Measurements from ENCODE around the gene TBC1D14. TPM values are rescaled to one million over a fixed set of nuclear protein-coding genes. Genes with fewer than 3 reads are reported as not detected.

The TBC1D14 gene
- total RNA-seq, 3 donors from 2014 or later (not counting 1 experiment from before 2014, with no cell fraction given): 36.0 to 54.7 (median 53.2) TPM

DNA sequence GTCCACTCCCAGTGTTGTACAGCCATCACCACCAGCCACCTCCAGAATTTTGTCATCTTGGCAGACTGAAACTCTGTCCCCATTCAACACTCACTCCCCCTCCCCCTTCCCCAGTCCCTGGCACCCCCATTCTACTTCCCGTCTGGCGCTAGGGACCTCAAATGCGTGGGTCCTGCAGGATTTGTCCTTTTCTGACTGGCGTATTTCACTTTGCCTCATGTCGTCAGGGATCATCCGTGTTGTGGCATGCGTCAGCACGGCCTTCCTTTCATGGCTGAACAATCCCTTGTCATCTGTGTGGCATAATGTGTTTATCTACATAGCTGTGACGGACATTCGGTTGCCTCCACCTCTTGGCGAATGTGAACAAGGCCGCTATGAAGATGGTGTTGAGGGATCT lies 139.0 kb downstream of the TBC1D14 start:
- Mint-ChIP-seq H3K4me1 (peaks cover 39 to 68% of the 10 kb centered on the region in 2 donors), H3K27me3 (ENCODE audit: low read depth in 2 of 2) (no peaks in the 10 kb centered on the region), H3K36me3 (no peaks in the 10 kb centered on the region), H3K4me3 (no peak overlapping the region), H3K9me3 (no peaks in the 10 kb centered on the region), H3K27ac (no peak overlapping the region)
- Histone ChIP-seq H3K9me3 (ENCODE audit: control insufficient read depth, insufficient read depth, low read length) (no peaks in the 10 kb centered on the region), H3K27ac (ENCODE audit: low read length) (no peak overlapping the region), H3K4me1 (ENCODE audit: control insufficient read depth, insufficient read depth, low read length) (peaks cover 57% of the 10 kb centered on the region), H3K27me3 (ENCODE audit: control insufficient read depth, insufficient read depth, low read length) (no peaks in the 10 kb centered on the region), H3K4me3 (ENCODE audit: low read length) (no peak overlapping the region), H3K36me3 (ENCODE audit: control insufficient read depth, insufficient read depth, low read length) (peaks cover 7% of the 10 kb centered on the region)
- no peak for TF ChIP-seq CTCF (IDR thresholded peaks at IDR 0.05)
- DNase-seq: no peak
- intact Hi-C loops (cut with micrococcal nuclease): no loop called here
- WGBS (ENCODE audit: insufficient coverage): 97% methylated on average over 12 of the region's 12 CpGs
- no peak for ATAC-seq

DNA sequence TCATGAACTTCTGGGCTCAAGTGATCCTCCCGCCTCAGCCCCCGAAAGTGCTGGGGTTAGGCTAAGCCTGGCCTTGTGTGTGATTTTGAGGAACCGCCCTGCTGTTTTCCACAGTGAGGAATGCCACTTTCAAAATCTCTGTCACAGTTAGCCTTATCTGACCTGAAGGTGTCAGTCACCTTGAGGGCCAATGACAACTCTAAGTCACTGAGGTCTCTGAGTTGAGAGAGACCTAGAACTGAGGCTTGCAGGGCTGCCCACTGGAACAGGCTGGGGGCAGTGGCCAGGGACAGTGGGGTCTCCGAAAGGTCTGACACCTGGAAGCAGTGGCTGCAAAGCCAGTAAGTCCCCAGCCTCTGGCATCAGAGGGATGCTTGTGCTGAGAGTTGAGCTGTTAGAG lies 139.7 kb downstream of the TBC1D14 start:
- Mint-ChIP-seq H3K4me1 (peaks cover 44 to 68% of the 10 kb centered on the region in 2 donors), H3K36me3 (peaks cover 4% of the 10 kb centered on the region), H3K4me3 (no peak overlapping the region), H3K27ac (no peak overlapping the region), H3K9me3 (no peaks in the 10 kb centered on the region), H3K27me3 (ENCODE audit: low read depth in 2 of 2) (no peaks in the 10 kb centered on the region)
- DNase-seq: no peak
- H3K27ac ChIP-seq (ENCODE audit: low read length): no peak overlapping the region
- TF ChIP-seq CTCF (IDR thresholded peaks at IDR 0.05): no peak
- no peaks in the 10 kb centered on the region for H3K27me3 ChIP-seq (ENCODE audit: control insufficient read depth, insufficient read depth, low read length)
- intact Hi-C loops (cut with micrococcal nuclease): no loop called here
- WGBS (ENCODE audit: insufficient coverage): 97% methylated on average over 4 of the region's 4 CpGs
- H3K4me3 ChIP-seq (ENCODE audit: low read length): no peak overlapping the region
- ATAC-seq: no peak
- peaks cover 12% of the 10 kb centered on the region for H3K36me3 ChIP-seq (ENCODE audit: control insufficient read depth, insufficient read depth, low read length)
- H3K4me1 ChIP-seq (ENCODE audit: control insufficient read depth, insufficient read depth, low read length): peaks cover 51% of the 10 kb centered on the region
- H3K9me3 ChIP-seq (ENCODE audit: control insufficient read depth, insufficient read depth, low read length): no peaks in the 10 kb centered on the region

GRCh38 chr4:7049739-7050138 lies 140.1 kb downstream of the TBC1D14 start:
- Mint-ChIP-seq H3K4me3 (no peak overlapping the region), H3K36me3 (peaks cover 7% of the 10 kb centered on the region), H3K9me3 (no peaks in the 10 kb centered on the region), H3K27me3 (ENCODE audit: low read depth in 2 of 2) (no peaks in the 10 kb centered on the region), H3K27ac (no peak overlapping the region), H3K4me1 (peaks cover 41 to 66% of the 10 kb centered on the region in 2 donors)
- Histone ChIP-seq H3K27me3 (ENCODE audit: control insufficient read depth, insufficient read depth, low read length) (no peaks in the 10 kb centered on the region), H3K36me3 (ENCODE audit: control insufficient read depth, insufficient read depth, low read length) (peaks cover 16% of the 10 kb centered on the region), H3K9me3 (ENCODE audit: control insufficient read depth, insufficient read depth, low read length) (no peaks in the 10 kb centered on the region), H3K27ac (ENCODE audit: low read length) (no peak overlapping the region), H3K4me1 (ENCODE audit: control insufficient read depth, insufficient read depth, low read length) (peaks cover 47% of the 10 kb centered on the region), H3K4me3 (ENCODE audit: low read length) (no peak overlapping the region)
- 95% methylated on average over 11 of the region's 11 CpGs for WGBS (ENCODE audit: insufficient coverage)
- DNase-seq: no peak
- TF ChIP-seq CTCF (IDR thresholded peaks at IDR 0.05): no peak
- intact Hi-C loops (cut with micrococcal nuclease): no loop called here
- ATAC-seq: no peak

DNA sequence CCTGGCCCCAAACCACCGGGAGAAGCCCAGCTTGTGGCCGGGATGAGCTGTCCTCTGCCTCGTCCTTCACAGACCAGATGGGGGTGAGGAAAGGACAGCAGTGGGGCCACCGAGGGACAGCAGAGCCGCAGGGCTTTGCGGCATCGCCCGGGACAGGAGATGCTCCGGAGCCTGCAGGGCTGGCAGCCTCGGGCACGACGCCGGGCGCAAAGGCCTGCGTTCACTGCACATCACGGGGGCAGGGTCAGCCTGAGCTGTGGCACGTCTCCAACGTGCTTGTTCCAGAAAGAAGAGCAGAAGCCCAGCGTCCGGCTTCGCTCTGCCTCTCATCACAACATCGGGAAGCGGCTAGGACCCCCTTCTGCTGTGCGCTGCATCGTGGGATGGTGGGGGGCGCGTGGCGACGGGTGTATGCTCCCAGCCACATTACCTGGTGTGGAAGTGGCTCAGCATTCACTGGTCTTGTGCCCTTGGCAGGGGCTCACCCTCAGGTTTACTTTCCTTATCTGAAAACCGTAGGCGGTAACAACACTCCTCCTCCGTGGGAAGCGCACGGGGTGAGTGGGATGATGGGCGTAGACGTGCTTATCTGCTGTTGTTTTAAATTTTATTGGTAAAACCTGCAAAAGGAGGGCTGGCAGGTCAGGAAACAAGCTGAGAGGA lies 141.0 kb downstream of the TBC1D14 start:
- H3K36me3 ChIP-seq (ENCODE audit: control insufficient read depth, insufficient read depth, low read length): peaks cover 24% of the 10 kb centered on the region
- H3K27ac ChIP-seq (ENCODE audit: low read length): no peak overlapping the region
- H3K9me3 ChIP-seq (ENCODE audit: control insufficient read depth, insufficient read depth, low read length): no peaks in the 10 kb centered on the region
- Mint-ChIP-seq H3K27ac (no peak overlapping the region), H3K4me3 (no peak overlapping the region), H3K4me1 (peaks cover 33 to 57% of the 10 kb centered on the region in 2 donors), H3K27me3 (ENCODE audit: low read depth in 2 of 2) (no peaks in the 10 kb centered on the region), H3K36me3 (peaks cover 7% of the 10 kb centered on the region), H3K9me3 (no peaks in the 10 kb centered on the region)
- H3K27me3 ChIP-seq (ENCODE audit: control insufficient read depth, insufficient read depth, low read length): no peaks in the 10 kb centered on the region
- intact Hi-C loops (cut with micrococcal nuclease): no loop called here
- TF ChIP-seq CTCF (IDR thresholded peaks at IDR 0.05): no peak
- H3K4me1 ChIP-seq (ENCODE audit: control insufficient read depth, insufficient read depth, low read length): peaks cover 38% of the 10 kb centered on the region
- ATAC-seq (no peak), DNase-seq (no peak)
- no peak overlapping the region for H3K4me3 ChIP-seq (ENCODE audit: low read length)
- WGBS (ENCODE audit: insufficient coverage): 94% methylated on average over 36 of the region's 36 CpGs

Measured in natural killer cell (primary cell).